IPS-15b (cell line): ENCODE data around the gene PLCE1.

Experiments used
- H3K27me3 ChIP-seq: one replicate; pipeline ENCODE4 v1.6.1; 2013; ENCODE audit warnings: low read length; ENCODE audit not compliant: control insufficient read depth, insufficient read depth
- H3K36me3 ChIP-seq: one replicate; pipeline ENCODE4 v1.6.1; 2013; ENCODE audit warnings: low read length; ENCODE audit not compliant: control insufficient read depth, insufficient read depth
- H3K4me1 ChIP-seq: one replicate; pipeline ENCODE4 v1.6.1; 2013; ENCODE audit warnings: mild to moderate bottlenecking, low read length; ENCODE audit not compliant: control insufficient read depth, insufficient read depth
- H3K4me3 ChIP-seq: one replicate; pipeline ENCODE4 v1.5.1; 2013; ENCODE audit warnings: low read depth, low read length
- H3K9ac ChIP-seq: one replicate; pipeline ENCODE4 v1.6.1; 2013; ENCODE audit warnings: low read depth, mild to moderate bottlenecking, low read length
- H3K9me3 ChIP-seq: one replicate; pipeline ENCODE4 v1.6.1; 2013; ENCODE audit warnings: mild to moderate bottlenecking, low read length; ENCODE audit not compliant: control insufficient read depth, insufficient read depth

PLCE1 gene

DNA sequence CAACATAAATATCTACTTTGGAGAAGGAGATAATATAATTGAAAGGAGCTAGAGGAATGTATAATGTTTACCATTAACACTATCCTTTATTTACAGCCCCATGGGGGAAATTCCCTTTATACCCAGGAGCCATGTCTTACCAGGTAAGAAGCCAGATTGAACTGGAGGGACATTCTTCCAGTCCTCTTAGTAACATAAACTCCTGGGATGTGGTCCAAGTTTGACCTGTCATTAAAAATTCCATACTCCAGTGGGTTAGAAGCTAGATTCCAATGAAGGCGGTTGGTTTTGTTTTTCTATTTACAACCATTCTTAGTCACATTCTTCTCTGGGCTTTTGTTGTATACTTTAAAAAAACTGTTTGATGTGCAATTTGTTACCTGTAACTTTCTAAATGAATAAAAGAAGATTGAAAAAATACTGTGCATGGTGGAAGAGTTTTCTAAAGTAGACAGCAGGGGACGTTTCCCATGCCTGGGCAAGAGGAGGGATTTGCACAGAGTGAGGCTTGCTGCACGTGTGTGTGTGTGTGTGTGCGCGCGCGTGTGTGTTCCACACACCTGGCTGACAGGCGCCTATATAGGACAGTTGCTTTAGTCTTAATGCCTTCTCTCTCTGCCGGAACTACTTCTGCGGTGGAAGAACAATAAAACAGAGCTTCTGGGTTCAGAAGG, 2.0 kb downstream of the PLCE1 start:
- Histone ChIP-seq H3K9ac (no peak overlapping the region), H3K36me3 (no peaks in the 10 kb centered on the region), H3K4me3 (no peak overlapping the region), H3K9me3 (no peaks in the 10 kb centered on the region), H3K4me1 (peaks cover 8% of the 10 kb centered on the region), H3K27me3 (peaks cover 77% of the 10 kb centered on the region)

DNA sequence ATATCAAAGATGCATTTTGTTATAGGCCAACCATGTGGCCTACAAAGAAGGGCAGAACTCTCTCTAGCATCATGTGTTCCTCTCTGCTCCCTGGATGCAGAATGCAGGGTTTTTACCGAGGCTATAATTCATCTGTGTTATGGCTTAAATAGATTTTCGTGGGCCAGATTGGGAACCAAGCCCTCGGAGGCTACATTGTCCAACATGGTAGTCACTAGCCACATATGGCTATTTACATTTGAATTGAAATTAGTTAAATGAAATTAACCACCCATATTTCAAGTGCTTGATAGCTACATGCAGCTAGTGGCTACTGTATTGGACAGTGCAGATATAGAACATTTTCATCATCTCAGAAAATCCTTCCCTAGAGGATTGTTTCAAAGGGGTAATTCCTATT, 2.8 kb downstream of the PLCE1 start:
- Histone ChIP-seq H3K4me3 (no peak overlapping the region), H3K27me3 (peaks cover 69% of the 10 kb centered on the region)

DNA sequence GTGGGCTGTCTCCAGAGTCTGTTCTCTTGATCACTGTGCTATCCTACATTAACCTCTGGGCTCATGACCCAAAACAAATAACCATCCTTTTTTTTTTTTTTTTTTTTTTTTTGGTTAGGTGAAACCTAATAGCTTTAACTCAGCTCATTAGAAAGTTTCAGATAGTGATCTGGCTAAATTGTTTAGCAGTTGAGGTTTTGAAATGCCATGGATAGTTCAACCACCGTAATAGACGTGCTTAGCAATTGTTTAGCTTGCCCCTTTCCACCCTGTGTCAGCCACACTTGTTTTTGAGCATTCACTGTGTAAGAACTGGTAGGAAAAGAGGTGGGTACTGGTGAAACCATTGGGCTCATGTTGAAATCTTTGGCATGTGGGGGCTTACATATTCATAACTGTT, 3.8 kb downstream of the PLCE1 start:
- H3K27me3 ChIP-seq = peaks cover 59% of the 10 kb centered on the region
- no peak overlapping the region for H3K9ac ChIP-seq
- H3K4me1 ChIP-seq = peaks cover 8% of the 10 kb centered on the region

More for the DNA sequence above, 2.8 kb downstream of the PLCE1 start:
- H3K9me3 ChIP-seq = no peaks in the 10 kb centered on the region
- H3K9ac ChIP-seq = no peak overlapping the region
- H3K36me3 ChIP-seq = no peaks in the 10 kb centered on the region
- peaks cover 8% of the 10 kb centered on the region for H3K4me1 ChIP-seq

DNA sequence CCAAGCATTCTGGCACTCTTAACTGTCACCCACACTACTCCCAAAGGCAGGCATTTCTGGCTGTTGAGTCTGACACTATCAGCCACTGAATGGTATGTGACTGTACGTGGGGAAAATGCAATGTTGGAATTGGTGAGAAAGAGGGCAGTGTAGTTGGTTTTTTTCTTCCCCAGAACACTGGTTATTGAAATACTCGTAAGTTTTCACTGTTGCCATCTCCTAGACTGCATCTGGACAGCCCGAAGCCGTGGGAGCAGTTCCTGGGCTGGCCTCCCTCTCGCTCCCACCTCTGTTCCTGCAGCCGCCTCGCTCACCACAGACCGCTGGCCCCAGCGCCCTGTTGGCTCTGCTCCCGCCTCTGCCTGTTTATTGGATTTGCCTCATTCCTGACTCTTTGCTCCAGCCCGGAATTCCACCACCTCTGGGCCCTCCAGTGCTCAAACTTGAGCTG, 5.7 kb downstream of the PLCE1 start:
- Histone ChIP-seq H3K36me3 (no peaks in the 10 kb centered on the region), H3K27me3 (peaks cover 45% of the 10 kb centered on the region), H3K4me3 (no peak overlapping the region), H3K9ac (no peak overlapping the region), H3K9me3 (no peaks in the 10 kb centered on the region), H3K4me1 (peaks cover 3% of the 10 kb centered on the region)

More for the DNA sequence above, 3.8 kb downstream of the PLCE1 start:
- Histone ChIP-seq H3K9me3 (no peaks in the 10 kb centered on the region), H3K4me3 (no peak overlapping the region), H3K36me3 (no peaks in the 10 kb centered on the region)

DNA sequence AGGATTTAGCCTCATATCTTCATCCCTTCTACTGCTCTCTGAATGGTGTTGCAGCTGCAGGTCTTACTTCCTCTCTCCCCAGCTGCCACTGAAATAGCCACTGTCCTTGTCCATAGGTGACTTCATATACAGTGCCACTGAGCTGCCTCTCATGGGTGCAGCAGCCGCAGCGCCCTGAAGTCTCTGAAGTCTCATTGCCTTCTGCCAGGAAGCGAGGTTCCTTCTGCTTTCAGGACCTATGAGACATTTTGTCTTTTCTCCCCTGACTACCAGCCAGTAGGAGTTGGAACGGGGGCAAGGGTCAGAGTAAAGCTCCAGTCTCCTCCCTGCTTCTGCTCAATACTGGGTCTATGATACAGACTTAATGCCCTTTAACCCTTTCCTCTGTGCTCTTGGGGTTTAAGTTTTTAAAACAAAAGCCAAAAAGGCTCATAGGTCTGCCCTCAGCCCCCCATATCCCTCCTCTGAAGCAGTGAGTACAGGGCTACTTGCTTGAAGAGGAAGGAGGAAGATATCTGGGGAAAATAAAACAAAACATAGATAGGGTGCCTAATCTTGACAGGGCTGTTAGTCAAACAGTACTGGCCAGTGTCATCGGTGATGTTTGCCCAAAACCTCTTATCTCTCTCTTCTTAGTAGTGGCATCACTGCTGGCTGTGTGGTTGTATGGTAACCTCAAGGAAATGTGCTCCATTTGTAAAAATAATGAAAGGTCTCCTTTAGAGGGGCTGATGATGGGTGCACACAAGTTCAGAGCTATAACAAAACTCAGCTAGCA, 7.1 kb downstream of the PLCE1 start:
- peaks cover 31% of the 10 kb centered on the region for H3K27me3 ChIP-seq
- no peak overlapping the region for H3K9ac ChIP-seq
- H3K36me3 ChIP-seq = no peaks in the 10 kb centered on the region
- no peak overlapping the region for H3K4me3 ChIP-seq
- H3K9me3 ChIP-seq = no peaks in the 10 kb centered on the region
- peaks cover 3% of the 10 kb centered on the region for H3K4me1 ChIP-seq

DNA sequence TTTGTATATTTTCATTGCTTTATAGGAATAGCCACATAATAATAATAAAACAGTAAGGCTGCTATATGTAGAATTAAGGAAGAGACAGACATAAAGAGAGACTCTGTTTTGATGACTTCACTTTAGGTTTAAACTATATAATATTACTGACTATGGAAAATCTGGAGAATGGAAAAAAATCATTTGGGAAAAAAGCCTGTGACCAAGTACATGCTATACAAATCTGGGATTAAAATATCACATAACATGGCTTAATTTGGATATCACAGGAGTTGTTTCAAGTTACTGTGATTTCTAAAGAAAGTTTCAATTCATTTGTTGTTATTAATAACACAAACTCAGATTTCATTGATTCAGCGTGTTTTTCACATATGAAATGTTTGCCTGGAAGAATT, 7.7 kb downstream of the PLCE1 start:
- peaks cover 25% of the 10 kb centered on the region for H3K27me3 ChIP-seq
- no peaks in the 10 kb centered on the region for H3K36me3 ChIP-seq

DNA sequence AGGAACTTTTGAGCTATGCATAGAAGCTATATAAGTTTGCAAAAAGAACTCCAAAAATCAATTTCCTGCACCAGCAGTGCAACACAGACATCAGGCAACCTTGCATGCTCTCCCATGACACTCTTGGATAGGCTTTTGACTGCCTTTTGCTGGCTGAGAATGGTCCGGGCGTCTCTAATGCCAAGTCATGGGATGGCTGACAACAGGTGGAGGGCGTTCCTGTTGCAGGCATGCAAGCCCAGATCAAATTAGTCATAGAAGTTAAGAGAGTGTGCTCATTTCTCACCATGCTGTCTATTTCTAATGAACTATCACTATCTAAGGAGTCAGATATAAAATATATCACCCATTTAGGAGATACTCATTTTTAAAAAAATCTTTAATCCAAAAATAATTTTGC, 8.4 kb downstream of the PLCE1 start:
- Histone ChIP-seq H3K9me3 (no peaks in the 10 kb centered on the region), H3K4me3 (no peak overlapping the region), H3K36me3 (no peaks in the 10 kb centered on the region), H3K27me3 (peaks cover 18% of the 10 kb centered on the region), H3K4me1 (peaks cover 6% of the 10 kb centered on the region), H3K9ac (no peak overlapping the region)

More for the DNA sequence above, 7.7 kb downstream of the PLCE1 start:
- Histone ChIP-seq H3K9ac (no peak overlapping the region), H3K9me3 (no peaks in the 10 kb centered on the region), H3K4me1 (peaks cover 3% of the 10 kb centered on the region), H3K4me3 (no peak overlapping the region)

DNA sequence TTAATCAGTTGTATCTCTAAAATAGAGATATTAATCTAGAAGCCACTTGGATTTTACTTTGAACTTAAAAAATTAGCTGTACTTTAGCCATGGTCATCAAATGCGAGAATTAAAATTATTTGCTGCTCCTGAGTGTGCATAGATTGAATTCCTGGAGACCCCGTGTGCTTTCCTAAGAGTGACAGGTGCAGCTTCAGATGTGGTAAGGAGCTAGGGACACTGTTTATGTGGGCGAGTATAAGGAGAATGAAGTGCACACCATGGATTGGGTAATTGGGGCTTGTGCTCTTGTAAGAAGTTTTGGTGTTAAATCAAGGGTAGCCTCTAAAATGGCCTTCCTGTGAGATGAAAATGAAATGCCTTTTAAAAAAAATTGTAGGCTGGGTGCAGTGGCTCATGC, 9.8 kb downstream of the PLCE1 start:
- no peaks in the 10 kb centered on the region for H3K36me3 ChIP-seq
- no peak overlapping the region for H3K9ac ChIP-seq
- no peaks in the 10 kb centered on the region for H3K9me3 ChIP-seq
- peaks cover 5% of the 10 kb centered on the region for H3K27me3 ChIP-seq
- no peak overlapping the region for H3K4me3 ChIP-seq
- peaks cover 7% of the 10 kb centered on the region for H3K4me1 ChIP-seq

DNA sequence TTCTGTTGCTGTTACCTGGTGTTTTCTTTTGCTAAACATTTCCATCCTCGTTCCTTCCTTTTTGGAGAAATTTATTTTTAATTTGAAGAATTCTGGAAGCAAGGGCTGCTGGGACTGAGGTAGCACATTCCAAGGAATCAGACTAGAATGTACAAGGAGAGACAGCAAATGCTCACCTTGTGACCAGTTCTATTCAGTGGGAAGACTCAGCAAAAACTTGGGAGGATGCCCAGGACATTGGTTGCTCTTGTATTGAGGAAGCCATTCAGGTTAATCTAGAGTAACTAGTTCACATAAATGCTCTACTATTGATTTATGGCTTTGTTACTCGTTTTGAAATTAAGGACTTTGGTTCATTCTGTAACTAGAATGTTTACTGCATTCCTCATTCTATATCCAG, 11.3 kb downstream of the PLCE1 start:
- Histone ChIP-seq H3K27me3 (no peaks in the 10 kb centered on the region), H3K9ac (no peak overlapping the region), H3K4me1 (peaks cover 4% of the 10 kb centered on the region), H3K9me3 (peaks cover 3% of the 10 kb centered on the region), H3K4me3 (no peak overlapping the region), H3K36me3 (no peaks in the 10 kb centered on the region)

DNA sequence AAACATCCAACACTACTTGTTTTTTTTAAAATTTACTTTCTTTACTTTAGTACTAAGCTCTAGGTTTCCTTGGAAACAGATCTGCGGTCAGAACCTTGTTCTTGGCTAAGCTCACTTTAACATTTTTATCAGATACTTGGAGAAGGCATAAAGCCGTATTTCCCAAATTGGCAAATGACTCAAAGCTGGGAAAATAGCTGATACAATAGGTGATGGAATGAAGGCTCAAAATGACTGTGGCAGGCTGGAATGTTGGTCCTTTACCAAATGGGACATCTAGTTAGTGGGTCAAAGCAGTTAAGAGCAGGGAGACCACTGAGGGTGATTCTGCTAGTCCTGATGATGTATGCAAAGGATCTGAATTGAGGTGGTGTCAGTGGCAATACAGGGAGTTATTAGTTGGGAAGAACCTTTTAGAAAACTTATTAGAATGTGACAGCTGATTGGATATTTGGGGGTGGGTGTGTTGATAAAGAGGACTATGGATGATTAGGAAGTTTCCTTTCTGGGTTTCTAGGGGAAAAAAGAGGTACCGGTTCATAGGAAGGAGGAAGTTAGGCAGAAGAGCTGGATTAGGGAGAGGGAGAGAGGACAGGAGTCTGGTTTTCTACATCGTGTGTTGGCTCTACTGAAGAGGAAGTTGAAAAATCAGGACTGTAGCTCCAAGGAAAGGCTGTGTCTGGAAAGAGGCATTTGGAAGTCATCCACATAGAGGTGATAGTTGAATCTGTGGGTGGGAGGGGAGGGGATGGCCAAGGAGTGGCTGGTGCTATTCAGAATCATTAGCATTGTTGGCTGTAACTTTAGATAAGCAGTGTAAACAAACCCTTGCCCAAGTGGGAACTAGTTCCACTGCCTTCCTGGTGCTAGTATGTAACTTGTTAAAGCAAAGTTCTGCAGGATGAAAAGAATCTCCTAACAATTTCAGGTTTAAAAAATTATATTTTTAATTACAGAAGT, 13.1 kb downstream of the PLCE1 start:
- Histone ChIP-seq H3K9ac (no peak overlapping the region), H3K9me3 (peaks cover 7% of the 10 kb centered on the region), H3K36me3 (no peaks in the 10 kb centered on the region), H3K27me3 (no peaks in the 10 kb centered on the region), H3K4me3 (no peak overlapping the region), H3K4me1 (peaks cover 4% of the 10 kb centered on the region)

DNA sequence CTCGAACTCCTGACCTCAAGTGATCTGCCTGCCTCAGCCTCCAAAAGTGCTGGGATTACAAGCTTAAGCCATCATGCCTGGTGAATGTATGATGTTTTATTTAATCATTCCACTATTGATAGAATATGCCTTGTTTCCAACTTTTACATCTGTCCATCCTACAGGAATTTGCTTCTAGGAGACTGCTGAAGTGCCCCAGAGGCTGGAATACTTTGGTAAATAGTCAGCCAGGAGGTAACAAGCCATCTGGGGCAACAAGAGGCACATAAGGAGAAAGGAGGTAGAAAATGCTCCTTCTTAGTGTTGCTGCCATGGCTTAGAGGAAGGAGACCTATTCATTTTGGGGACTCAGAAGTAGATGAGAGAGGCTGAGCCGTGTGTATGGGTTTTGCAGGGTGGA, 14.8 kb downstream of the PLCE1 start:
- H3K9me3 ChIP-seq = peaks cover 7% of the 10 kb centered on the region
- no peak overlapping the region for H3K4me3 ChIP-seq
- no peaks in the 10 kb centered on the region for H3K27me3 ChIP-seq
- H3K36me3 ChIP-seq = no peaks in the 10 kb centered on the region
- H3K9ac ChIP-seq = no peak overlapping the region
- peaks cover 4% of the 10 kb centered on the region for H3K4me1 ChIP-seq
